Non-pigmented ciliary epithelial cell (primary cell): ENCODE data around the gene PRDM1.
A peak's percentile ranks its signal among the peaks of the same experiment; 100 is the strongest.

Source experiments
- DNase-seq: peaks from one replicate; pipeline ENCODE4 v3.0.0-alpha.2; 2010; ENCODE audit warnings: low read depth

PRDM1 gene

GRCh38 chr6:106116125-106116832 is 30.1 kb downstream of the PRDM1 start:
- DNase-seq, result no peak

DNA sequence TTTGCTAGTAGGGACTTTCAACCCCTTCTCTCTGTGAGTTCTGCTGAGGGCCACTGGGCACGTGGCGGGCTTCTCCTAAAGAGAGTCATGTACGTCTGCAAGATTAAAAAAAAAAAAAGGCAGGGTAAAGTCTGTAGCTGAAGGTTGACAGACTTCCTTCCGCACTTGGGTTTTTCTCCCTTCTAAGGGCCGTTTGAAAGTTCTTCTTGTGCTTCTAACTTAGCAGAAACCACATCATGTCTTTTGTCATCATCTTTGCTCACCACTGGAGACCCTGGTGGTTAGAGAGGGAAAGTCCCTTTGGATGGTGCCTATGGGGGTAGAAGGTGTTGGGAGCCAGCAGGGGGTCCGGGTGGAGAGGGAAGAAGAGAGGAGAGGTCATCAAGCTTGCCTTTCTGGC is 31.4 kb downstream of the PRDM1 start:
- no peak for DNase-seq

DNA sequence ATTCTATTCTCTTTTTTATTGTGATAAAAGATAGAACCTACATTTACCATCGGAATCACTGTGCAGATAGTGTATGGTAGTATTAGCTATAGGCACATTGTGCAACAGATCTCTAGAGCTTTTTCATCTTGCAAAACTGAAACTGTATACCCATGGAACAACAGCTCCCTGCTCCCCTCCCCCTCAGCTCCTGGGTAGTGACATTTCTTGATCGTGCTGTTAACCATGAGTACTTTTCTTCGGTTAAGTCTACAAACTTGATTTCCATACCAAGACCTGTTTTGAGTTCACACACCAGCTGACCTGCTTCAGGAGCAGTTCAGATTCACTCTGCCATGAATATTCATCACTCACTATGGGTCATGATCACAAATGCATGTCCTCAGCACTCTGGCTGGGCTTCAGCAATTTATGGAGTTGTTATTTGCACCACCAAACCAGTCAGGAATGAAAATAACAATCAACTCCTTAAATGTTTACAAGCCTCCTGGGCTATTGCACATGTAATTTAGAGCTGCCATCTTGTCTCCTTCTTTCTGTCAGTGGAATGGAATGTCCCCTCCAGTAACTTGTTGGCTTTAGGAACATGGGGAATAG is 32.8 kb downstream of the PRDM1 start:
- DNase-seq, result no peak

- no peak for DNase-seq
Observed at GRCh38 chr6:106119546-106119945, 33.4 kb downstream of the PRDM1 start.

DNA sequence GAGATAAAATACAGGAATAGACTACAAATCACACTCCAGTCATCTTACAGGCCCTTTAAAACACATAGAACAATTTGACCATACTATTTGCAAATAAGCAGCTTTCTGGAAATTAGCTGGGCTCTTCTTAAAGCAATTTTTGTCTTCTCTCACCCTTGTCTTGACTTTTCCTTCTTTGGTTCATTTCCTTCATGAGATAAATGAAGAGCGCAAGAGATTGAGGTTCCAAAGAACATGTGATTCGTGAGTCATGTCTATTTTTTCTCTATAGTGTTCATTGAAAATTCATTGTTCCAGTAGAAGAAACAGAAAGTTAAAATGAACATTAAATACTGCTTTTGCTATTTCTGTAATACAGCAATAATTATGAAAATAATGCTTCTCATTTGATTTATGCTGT is 33.9 kb downstream of the PRDM1 start:
- DNase-seq, result no peak

GRCh38 chr6:106120406-106120805 is 34.3 kb downstream of the PRDM1 start:
- DNase-seq, result no peak

GRCh38 chr6:106122306-106122918 is 36.3 kb downstream of the PRDM1 start:
- no peak for DNase-seq

DNA sequence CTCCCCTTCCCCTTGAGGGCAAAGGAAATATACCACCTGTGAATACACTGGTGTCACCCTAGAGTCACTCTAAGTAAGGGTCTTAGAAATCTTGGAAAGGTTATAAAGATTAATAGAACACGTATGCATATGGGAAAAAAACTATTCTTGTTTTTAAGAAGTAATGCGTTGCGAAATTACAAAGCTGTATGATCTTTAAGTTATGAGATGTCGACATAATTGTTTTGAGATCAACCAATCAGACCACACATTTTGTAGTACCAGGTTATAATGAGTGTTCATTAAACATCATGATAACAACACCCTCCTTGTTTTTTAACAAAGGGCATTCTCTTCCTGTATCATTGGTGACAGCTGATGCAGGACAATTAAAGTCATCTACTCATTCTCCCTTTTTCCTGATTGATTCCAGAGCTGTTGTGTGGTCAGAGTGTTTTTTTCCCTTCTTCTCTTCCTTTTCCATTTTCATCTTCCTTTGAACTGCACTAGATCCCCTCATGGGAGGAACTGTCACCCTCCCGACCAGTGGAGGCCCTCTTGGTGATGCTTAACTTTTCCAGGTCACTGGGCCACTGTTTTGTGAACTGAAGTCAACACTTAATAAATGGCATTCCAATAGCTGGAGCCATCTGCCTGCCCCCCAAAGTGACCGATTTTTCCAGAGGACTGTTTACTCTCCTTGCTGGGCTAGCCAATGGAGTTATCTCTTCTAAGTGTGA is 37.0 kb downstream of the PRDM1 start:
- DNase-seq, result no peak

DNA sequence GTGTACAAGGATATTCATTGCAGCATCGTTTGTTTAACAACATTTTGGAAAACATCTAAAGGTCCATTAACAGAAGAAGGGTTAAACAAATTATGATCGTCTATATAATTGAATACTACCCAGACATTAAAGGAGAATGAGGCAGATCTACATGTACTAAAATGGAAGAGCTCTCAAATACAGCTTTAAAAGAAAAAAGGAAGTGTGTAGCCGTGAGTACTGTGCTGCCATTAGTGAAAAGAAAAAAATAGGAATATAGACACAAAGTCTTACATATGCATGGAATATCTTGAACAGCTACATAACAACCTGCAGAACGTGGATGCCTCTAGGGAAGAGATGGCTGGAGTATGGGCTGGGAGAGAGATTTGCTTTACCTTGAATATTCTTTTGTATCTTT is 37.9 kb downstream of the PRDM1 start:
- DNase-seq, result no peak

DNA sequence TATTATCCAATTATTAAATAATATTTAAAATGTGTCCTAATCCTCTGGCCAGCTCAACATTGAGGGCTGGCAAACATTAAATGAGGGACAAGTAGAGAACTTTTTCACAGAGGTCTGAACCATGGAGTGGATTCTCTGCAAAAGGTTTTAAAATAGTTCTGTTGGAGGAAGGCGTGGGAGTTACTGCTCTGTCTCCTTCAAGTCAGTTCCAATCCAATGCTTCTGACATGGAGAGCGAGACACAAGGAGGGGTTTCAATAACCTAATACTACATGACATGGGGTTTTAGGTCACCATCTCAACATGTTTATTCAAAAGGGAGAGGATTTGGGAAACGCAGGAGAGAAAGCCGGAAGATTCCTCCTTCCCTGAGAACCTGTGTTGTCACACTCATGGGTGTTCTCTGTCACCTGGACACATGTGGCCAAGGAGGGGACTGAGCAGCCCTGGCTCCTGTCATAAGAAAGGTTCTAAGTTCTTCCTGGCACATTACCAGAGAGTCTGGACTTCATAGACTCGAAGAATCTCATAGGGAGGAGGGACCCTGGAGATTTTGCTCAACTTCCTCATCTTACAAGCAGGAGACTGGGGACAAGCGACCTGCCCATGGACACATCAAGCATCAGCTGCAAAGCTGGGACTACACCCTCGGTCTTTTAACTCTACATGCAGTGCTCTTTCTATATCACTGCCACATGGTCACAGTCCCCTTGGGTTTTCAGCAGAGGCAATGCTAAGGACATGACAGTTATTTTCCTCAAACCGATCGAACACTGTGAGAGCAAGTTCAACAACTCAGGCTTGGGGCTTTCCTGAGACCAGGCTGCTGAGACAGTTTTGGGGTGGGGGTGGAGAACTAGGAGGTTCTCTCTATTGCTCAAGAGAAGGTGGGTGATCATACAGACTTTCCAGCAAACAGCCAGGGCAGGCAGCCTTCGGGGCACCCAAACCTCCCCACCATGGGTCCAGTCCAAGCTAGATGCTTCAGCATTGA is 38.6 kb downstream of the PRDM1 start:
- DNase-seq, result no peak

GRCh38 chr6:106125925-106126435 is 39.8 kb downstream of the PRDM1 start:
- no peak for DNase-seq

GRCh38 chr6:106126482-106126881 is 40.3 kb downstream of the PRDM1 start:
- no peak for DNase-seq

GRCh38 chr6:106128981-106129781 is 43.0 kb downstream of the PRDM1 start:
- peak; percentile 49 for DNase-seq

DNA sequence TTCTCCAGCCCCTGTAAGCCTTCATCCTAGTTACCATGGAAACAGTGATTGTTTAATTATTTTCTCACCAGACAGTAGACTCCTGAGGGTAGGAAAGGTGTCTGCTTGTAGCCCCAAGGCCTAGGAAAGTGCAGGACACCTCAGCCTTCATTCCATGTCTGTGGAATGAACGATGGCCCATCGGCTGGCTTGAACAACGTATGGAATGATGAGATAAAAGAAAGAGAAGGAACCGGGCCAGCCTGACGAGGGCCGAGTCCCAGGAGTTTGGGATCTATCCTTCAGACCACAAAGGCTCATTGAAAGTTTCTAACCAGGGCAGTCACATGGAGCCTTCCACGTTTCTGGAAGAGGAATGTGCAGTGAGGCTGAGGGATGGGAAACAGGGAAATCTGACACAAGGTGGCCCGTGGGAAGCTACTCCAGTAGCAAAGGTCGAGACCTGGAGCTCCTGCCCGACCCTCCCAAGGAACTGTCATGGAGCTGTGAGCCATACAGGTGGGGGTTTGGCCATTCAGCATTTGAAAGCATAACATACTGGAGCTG is 46.1 kb downstream of the PRDM1 start:
- DNase-seq, result no peak

- DNase-seq, result no peak
Observed at GRCh38 chr6:106133040-106133439, 46.9 kb downstream of the PRDM1 start.

DNA sequence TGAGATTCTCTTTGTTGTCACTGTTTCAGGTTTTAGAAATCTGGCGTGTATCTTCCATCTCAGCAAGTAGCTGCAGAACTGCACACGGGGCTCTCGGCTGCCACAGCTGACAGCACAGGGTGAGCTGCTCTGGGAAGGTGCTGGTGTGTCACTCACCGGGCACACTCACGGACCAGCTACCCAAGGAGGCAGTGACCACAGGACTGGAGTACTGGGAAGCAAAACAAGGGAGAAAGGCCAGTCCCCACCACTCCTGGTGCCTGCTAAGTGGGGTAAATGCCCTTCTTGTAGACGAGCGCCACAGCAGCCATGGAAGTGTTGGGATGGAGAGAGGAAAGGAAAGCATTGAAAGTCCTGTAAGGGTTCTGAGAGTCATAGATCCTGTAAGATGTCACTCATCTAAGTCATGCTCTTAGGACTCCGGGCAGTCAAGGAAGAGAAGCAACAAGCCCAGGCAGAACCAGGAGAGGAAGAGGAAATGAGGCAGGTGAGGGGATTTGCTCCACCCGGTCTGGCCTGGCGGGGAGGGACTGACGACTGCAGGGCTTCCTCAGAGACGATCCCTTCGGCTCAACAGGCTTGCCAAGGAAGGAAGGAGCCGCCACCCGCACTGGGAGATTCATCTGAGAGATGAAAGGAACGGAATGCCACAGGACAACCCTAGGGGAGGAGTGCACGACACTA is 48.1 kb downstream of the PRDM1 start:
- no peak for DNase-seq

- no peak for DNase-seq
Observed at GRCh38 chr6:106134906-106135634, 48.9 kb downstream of the PRDM1 start.

DNA sequence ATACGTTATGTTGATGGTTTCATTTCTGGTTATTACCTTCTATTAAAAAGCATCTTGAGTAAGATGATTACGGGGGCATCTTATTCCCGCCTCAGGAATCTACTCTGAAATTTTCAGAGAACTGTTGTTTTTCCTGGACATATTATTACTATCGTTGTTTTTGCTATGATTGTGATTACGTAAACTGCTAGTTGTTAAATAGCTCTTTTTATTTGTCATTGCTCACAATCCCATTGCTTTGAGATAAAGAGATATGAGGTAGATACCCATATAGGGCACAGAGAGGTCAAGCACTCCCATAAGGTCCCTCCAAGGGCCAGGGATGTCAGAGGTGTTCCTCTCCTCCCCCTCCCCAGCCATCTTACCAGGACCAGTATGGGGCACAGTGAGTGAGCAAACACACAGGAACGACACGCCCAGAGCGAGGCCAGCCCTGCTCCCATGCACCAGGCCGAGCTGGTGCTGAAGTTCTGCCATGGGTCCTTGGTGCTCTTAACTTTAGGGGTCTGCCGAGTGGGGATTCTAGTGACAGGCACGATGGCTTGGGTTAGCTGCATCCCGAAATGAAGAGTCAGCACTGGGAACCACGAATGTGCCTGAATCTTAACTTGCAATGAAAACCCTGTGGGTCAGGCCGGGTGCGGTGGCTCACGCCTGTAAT is 49.9 kb downstream of the PRDM1 start:
- no peak for DNase-seq
